Ishikawa (cell line): ENCODE data around the gene PCBP3.

ENCODE experiments used
- CEBPB ChIP-seq: IDR thresholded peaks from 2 replicates; pipeline ENCODE4 v1.6.1; 2012
- CREB1 ChIP-seq: IDR thresholded peaks from 2 replicates; pipeline ENCODE4 v1.6.1; 2012; ENCODE audit warnings: low read depth
- EGR1 ChIP-seq: IDR thresholded peaks from 2 replicates; pipeline ENCODE4 v1.6.1; 2012
- EP300 ChIP-seq: IDR thresholded peaks from 2 replicates; pipeline ENCODE4 v1.6.1; 2012; ENCODE audit warnings: borderline replicate concordance
- FOXM1 ChIP-seq: IDR thresholded peaks from 2 replicates; pipeline ENCODE4 v1.6.1; 2012; ENCODE audit warnings: low read depth, borderline replicate concordance
- MAX ChIP-seq: IDR thresholded peaks from 2 replicates; pipeline ENCODE4 v1.6.1; 2012
- NFIC ChIP-seq: IDR thresholded peaks from 2 replicates; pipeline ENCODE4 v1.6.1; 2012
- RAD21 ChIP-seq: IDR thresholded peaks from 2 replicates; pipeline ENCODE4 v1.6.1; 2012; ENCODE audit warnings: low read depth
- REST ChIP-seq: IDR thresholded peaks from 2 replicates; pipeline ENCODE4 v1.6.1; 2012; ENCODE audit warnings: low read depth, mild to moderate bottlenecking
- TCF12 ChIP-seq: IDR thresholded peaks from 2 replicates; pipeline ENCODE4 v1.6.1; 2012; ENCODE audit warnings: low read depth
- TEAD4 ChIP-seq: IDR thresholded peaks from 2 replicates; pipeline ENCODE4 v1.6.1; 2012
- USF1 ChIP-seq: IDR thresholded peaks from 2 replicates; pipeline ENCODE4 v1.6.1; 2012
- YY1 ChIP-seq: IDR thresholded peaks from 2 replicates; pipeline ENCODE4 v1.6.1; 2012; ENCODE audit warnings: low read depth
- ZBTB7A ChIP-seq: IDR thresholded peaks from 2 replicates; pipeline ENCODE4 v1.6.1; 2012; ENCODE audit warnings: low read depth

- TF ChIP-seq NFIC (no peak), EP300 (no peak), YY1 (no peak), MAX (no peak), TCF12 (no peak), CEBPB (no peak), RAD21 (no peak), USF1 (no peak), TEAD4 (no peak), FOXM1 (no peak), REST (no peak), CREB1 (no peak), ZBTB7A (no peak), EGR1 (no peak)
Observed at GRCh38 chr21:45640001-45640887, 3.3 kb upstream of the PCBP3 start.
